ENCODE results near the gene ZNF579.
"Not testable (repeated sequence)": the region's sequence is repeated elsewhere in the genome, so short reads cannot be mapped to it uniquely, and the experiment has no call there.

ZNF579 gene

DNA sequence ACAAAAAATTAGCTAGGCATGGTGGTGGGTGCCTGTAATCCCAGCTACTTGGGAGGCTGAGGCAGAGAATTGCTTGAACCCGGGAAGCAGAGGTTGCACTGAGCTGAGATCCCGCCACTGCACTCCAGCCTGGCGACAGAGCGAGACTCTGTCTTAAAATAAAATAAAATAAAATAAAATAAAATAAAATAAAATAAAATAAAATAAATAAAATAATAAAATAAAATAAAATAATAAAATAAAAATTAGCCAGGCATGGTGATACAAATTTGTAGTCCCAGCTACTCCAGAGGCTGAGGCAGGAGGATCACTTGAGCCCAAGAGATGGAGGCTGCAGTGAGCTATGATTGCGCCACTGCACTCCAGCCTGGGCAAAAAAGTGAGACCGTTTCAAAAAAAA, 6.7 kb downstream of the ZNF579 start:
- not testable (repeated sequence) for H3K36me3 ChIP-seq (ENCODE audit: control insufficient read depth in 1 of 2, insufficient read depth in 2 of 2, low read length in 2 of 2); H3K9me3 ChIP-seq (ENCODE audit: control insufficient read depth in 1 of 2, low read length in 2 of 2); H3K4me1 ChIP-seq (ENCODE audit: control insufficient read depth in 1 of 2, insufficient read depth in 2 of 2, low read length in 2 of 2); H3K4me3 ChIP-seq (ENCODE audit: low read depth in 1 of 2, low read length in 2 of 2); H3K9ac ChIP-seq (ENCODE audit: low read depth in 1 of 2, low read length in 2 of 2); H3K27ac ChIP-seq (ENCODE audit: low read depth, low read length); H3K27me3 ChIP-seq (ENCODE audit: control insufficient read depth in 1 of 2, insufficient read depth in 2 of 2, low read length in 2 of 2)

DNA sequence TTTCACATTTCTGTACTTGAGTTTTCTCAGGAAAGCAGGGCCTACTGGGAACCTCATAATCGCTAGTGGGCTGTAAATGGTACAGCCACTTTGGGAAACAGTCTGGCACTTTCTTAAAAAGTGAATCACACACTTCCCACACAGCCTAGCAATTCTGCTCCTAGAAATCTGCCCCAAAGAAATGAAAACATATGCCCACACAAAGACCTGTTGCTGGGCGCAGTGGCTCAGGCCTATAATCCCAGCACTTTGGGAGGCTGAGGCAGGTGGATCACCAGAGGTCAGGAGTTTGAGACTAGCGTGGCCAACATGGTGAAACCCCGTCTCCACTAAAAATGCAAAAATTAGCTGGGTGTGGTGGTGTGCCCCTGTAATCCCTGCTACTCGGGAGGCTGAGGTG, 11.2 kb downstream of the ZNF579 start:
- not testable (repeated sequence) for H3K27ac ChIP-seq (ENCODE audit: low read depth, low read length); H3K9ac ChIP-seq (ENCODE audit: low read depth in 1 of 2, low read length in 2 of 2); H3K4me1 ChIP-seq (ENCODE audit: control insufficient read depth in 1 of 2, insufficient read depth in 2 of 2, low read length in 2 of 2); H3K9me3 ChIP-seq (ENCODE audit: control insufficient read depth in 1 of 2, low read length in 2 of 2); H3K4me3 ChIP-seq (ENCODE audit: low read depth in 1 of 2, low read length in 2 of 2); H3K27me3 ChIP-seq (ENCODE audit: control insufficient read depth in 1 of 2, insufficient read depth in 2 of 2, low read length in 2 of 2); H3K36me3 ChIP-seq (ENCODE audit: control insufficient read depth in 1 of 2, insufficient read depth in 2 of 2, low read length in 2 of 2)

DNA sequence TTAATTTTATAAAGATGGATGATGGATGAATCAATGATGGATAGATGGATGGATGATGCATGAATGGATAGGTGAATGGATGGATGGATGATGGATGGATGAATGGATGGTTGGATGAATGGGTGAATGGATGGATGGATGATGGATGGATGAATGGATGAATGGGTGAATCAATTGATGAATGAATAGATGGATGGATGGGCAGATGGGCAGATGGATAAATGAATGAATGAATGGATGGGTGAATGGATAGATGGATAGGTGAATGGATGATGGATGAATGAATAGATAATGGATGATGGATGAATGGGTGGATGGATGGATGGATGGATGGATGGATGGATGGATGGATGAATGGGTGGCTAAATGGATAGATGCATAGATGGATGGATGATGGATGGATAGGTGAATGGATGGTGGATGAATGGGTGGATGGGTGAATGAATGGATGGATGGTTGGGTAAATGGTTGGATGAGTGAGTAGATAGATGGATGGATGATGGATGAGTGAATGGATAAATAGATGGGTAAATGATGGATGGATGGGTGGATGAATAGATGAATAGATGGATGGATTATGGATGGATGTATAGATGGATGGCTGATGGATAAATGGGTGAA, 12.8 kb downstream of the ZNF579 start:
- no peaks in the 10 kb centered on the region for H3K9me3 ChIP-seq (ENCODE audit: control insufficient read depth in 1 of 2, low read length in 2 of 2)
- no peak overlapping the region for H3K9ac ChIP-seq (ENCODE audit: low read depth in 1 of 2, low read length in 2 of 2)
- no peaks in the 10 kb centered on the region for H3K36me3 ChIP-seq (ENCODE audit: control insufficient read depth in 1 of 2, insufficient read depth in 2 of 2, low read length in 2 of 2)
- peaks cover 0 to 9% of the 10 kb centered on the region in 2 donors for H3K27me3 ChIP-seq (ENCODE audit: control insufficient read depth in 1 of 2, insufficient read depth in 2 of 2, low read length in 2 of 2)
- H3K4me1 ChIP-seq (ENCODE audit: control insufficient read depth in 1 of 2, insufficient read depth in 2 of 2, low read length in 2 of 2), result peaks cover 0 to 4% of the 10 kb centered on the region in 2 donors
- H3K4me3 ChIP-seq (ENCODE audit: low read depth in 1 of 2, low read length in 2 of 2), result no peak overlapping the region
- no peak overlapping the region for H3K27ac ChIP-seq (ENCODE audit: low read depth, low read length)

DNA sequence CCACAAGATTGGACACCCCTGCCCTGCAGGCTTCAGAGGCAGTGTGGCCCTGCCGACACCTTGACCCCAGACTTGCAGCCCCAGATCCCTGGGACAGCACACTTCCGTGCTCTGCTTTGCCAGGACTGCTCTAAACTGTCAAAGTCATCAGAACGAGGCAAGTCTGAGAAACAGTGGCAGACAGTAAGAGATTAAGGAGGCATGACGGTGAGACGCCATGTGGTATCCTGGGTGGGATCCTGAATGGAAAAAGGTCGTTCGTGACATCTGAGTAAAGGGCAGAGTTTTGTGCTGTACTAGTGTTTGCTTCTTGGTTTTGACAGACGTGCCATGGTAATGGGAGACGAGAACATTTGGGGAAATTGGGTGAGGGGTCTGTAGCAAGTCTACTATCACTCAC, 13.8 kb downstream of the ZNF579 start:
- H3K27me3 ChIP-seq (ENCODE audit: control insufficient read depth in 1 of 2, insufficient read depth in 2 of 2, low read length in 2 of 2), result peaks cover 0 to 9% of the 10 kb centered on the region in 2 donors
- H3K4me3 ChIP-seq (ENCODE audit: low read depth in 1 of 2, low read length in 2 of 2), result no peak overlapping the region
- H3K27ac ChIP-seq (ENCODE audit: low read depth, low read length), result no peak overlapping the region
- H3K9me3 ChIP-seq (ENCODE audit: control insufficient read depth in 1 of 2, low read length in 2 of 2), result no peaks in the 10 kb centered on the region
- no peaks in the 10 kb centered on the region for H3K36me3 ChIP-seq (ENCODE audit: control insufficient read depth in 1 of 2, insufficient read depth in 2 of 2, low read length in 2 of 2)
- H3K4me1 ChIP-seq (ENCODE audit: control insufficient read depth in 1 of 2, insufficient read depth in 2 of 2, low read length in 2 of 2), result peaks cover 0 to 4% of the 10 kb centered on the region in 2 donors
- H3K9ac ChIP-seq (ENCODE audit: low read depth in 1 of 2, low read length in 2 of 2), result no peak overlapping the region

DNA sequence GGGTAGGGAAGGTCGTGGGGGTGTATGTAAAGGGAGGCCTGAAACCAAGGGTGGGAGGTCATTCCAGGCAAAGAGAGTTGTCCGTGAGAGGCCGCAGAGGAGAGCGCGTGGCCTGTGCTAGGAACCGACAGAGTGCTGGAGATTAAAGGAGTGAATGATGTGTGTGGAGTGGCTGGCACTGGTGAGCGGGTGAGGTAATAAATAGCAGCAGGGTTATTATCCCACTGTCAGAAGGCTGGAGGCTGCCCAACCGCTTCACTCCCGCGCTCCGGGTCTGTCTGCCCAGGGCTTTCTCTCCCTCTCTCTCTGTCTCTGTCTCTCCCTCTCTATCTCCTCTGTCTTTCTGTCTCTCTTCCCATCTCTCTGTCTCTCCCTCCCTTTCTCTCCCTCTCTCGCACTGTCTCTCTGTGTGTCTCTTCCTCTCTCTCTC, 17.4 kb downstream of the ZNF579 start:
- peaks cover 0 to 9% of the 10 kb centered on the region in 2 donors for H3K27me3 ChIP-seq (ENCODE audit: control insufficient read depth in 1 of 2, insufficient read depth in 2 of 2, low read length in 2 of 2)
- peaks cover 0 to 4% of the 10 kb centered on the region in 2 donors for H3K9me3 ChIP-seq (ENCODE audit: control insufficient read depth in 1 of 2, low read length in 2 of 2)
- peaks cover 0 to 4% of the 10 kb centered on the region in 2 donors for H3K4me1 ChIP-seq (ENCODE audit: control insufficient read depth in 1 of 2, insufficient read depth in 2 of 2, low read length in 2 of 2)
- no peak overlapping the region for H3K27ac ChIP-seq (ENCODE audit: low read depth, low read length)
- H3K4me3 ChIP-seq (ENCODE audit: low read depth in 1 of 2, low read length in 2 of 2), result no peak overlapping the region
- no peaks in the 10 kb centered on the region for H3K36me3 ChIP-seq (ENCODE audit: control insufficient read depth in 1 of 2, insufficient read depth in 2 of 2, low read length in 2 of 2)
- H3K9ac ChIP-seq (ENCODE audit: low read depth in 1 of 2, low read length in 2 of 2), result no peak overlapping the region

DNA sequence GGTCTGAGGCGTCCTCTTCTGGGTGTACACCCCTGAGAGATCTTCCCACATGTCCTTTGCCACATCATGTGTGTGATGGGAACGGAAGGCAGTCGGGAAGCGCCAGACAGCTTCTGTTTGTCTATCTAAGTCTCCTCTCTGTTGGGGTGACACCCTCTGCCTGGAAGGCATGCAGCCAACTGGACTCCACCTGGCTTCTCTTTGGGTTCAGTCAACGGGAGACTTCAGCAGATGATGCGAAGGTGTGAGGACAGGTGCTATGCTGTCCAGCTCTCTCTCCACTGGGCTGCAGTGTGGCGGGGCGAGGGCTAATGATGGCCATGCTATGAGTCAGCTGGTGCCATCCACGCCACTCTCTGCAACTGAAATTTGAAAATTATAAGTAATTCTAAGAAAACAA, 21.0 kb downstream of the ZNF579 start:
- H3K27ac ChIP-seq (ENCODE audit: low read depth, low read length), result no peak overlapping the region

DNA sequence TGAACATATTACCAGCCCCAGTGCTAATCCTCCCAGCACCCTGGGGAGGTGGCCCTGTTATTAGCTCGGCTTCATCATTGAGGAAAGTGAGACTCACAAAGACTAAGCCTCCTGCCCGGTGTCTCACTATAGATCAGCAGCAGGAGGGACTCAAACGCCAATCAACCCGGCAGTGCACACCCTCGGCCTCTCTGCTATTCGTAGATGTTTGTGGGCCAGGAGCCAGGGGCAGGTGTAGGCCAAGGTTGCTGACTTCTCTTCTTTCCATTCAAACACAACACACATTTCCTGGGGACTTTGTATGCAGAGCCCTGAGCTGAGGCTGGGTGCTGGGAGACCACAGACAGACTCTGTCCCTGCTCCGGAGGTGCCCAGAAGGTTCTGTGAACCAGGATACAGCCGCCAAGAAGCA, 25.9 kb downstream of the ZNF579 start:
- Histone ChIP-seq H3K9me3 (ENCODE audit: control insufficient read depth in 1 of 2, low read length in 2 of 2) (no peaks in the 10 kb centered on the region), H3K9ac (ENCODE audit: low read depth in 1 of 2, low read length in 2 of 2) (no peak overlapping the region), H3K4me1 (ENCODE audit: control insufficient read depth in 1 of 2, insufficient read depth in 2 of 2, low read length in 2 of 2) (peaks cover 4 to 9% of the 10 kb centered on the region in 2 donors), H3K36me3 (ENCODE audit: control insufficient read depth in 1 of 2, insufficient read depth in 2 of 2, low read length in 2 of 2) (no peaks in the 10 kb centered on the region), H3K4me3 (ENCODE audit: low read depth in 1 of 2, low read length in 2 of 2) (no peak overlapping the region), H3K27ac (ENCODE audit: low read depth, low read length) (no peak overlapping the region), H3K27me3 (ENCODE audit: control insufficient read depth in 1 of 2, insufficient read depth in 2 of 2, low read length in 2 of 2) (no peaks in the 10 kb centered on the region)

More for the DNA sequence above, 21.0 kb downstream of the ZNF579 start:
- Histone ChIP-seq H3K27me3 (ENCODE audit: control insufficient read depth in 1 of 2, insufficient read depth in 2 of 2, low read length in 2 of 2) (no peaks in the 10 kb centered on the region), H3K4me3 (ENCODE audit: low read depth in 1 of 2, low read length in 2 of 2) (no peak overlapping the region), H3K4me1 (ENCODE audit: control insufficient read depth in 1 of 2, insufficient read depth in 2 of 2, low read length in 2 of 2) (peaks cover 0 to 5% of the 10 kb centered on the region in 2 donors), H3K9me3 (ENCODE audit: control insufficient read depth in 1 of 2, low read length in 2 of 2) (peaks cover 0 to 4% of the 10 kb centered on the region in 2 donors), H3K9ac (ENCODE audit: low read depth in 1 of 2, low read length in 2 of 2) (no peak overlapping the region), H3K36me3 (ENCODE audit: control insufficient read depth in 1 of 2, insufficient read depth in 2 of 2, low read length in 2 of 2) (no peaks in the 10 kb centered on the region)

DNA sequence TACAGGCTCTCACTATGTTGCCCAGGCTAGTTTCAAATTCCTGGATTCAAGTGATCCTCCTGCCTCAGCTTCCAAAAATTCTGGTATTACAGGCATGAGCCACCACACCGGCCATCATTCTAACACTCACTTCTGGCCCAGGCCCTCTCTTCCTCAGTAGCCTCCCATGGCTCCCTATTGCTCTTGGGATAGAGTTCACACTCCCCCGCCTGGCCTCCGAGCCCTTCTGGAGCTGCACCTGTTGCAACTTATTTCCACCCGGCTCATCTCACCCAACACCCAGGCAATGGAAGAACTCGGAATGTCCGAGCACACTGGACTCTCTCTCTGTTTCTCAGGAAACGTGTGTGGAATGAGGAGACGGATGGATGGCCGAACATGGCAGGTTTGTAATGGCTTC, 26.3 kb downstream of the ZNF579 start:
- Histone ChIP-seq H3K4me3 (ENCODE audit: low read depth in 1 of 2, low read length in 2 of 2) (no peak overlapping the region), H3K36me3 (ENCODE audit: control insufficient read depth in 1 of 2, insufficient read depth in 2 of 2, low read length in 2 of 2) (no peaks in the 10 kb centered on the region), H3K4me1 (ENCODE audit: control insufficient read depth in 1 of 2, insufficient read depth in 2 of 2, low read length in 2 of 2) (peaks cover 8 to 9% of the 10 kb centered on the region in 2 donors), H3K27me3 (ENCODE audit: control insufficient read depth in 1 of 2, insufficient read depth in 2 of 2, low read length in 2 of 2) (no peaks in the 10 kb centered on the region), H3K9ac (ENCODE audit: low read depth in 1 of 2, low read length in 2 of 2) (no peak overlapping the region), H3K9me3 (ENCODE audit: control insufficient read depth in 1 of 2, low read length in 2 of 2) (no peaks in the 10 kb centered on the region), H3K27ac (ENCODE audit: low read depth, low read length) (no peak overlapping the region)

DNA sequence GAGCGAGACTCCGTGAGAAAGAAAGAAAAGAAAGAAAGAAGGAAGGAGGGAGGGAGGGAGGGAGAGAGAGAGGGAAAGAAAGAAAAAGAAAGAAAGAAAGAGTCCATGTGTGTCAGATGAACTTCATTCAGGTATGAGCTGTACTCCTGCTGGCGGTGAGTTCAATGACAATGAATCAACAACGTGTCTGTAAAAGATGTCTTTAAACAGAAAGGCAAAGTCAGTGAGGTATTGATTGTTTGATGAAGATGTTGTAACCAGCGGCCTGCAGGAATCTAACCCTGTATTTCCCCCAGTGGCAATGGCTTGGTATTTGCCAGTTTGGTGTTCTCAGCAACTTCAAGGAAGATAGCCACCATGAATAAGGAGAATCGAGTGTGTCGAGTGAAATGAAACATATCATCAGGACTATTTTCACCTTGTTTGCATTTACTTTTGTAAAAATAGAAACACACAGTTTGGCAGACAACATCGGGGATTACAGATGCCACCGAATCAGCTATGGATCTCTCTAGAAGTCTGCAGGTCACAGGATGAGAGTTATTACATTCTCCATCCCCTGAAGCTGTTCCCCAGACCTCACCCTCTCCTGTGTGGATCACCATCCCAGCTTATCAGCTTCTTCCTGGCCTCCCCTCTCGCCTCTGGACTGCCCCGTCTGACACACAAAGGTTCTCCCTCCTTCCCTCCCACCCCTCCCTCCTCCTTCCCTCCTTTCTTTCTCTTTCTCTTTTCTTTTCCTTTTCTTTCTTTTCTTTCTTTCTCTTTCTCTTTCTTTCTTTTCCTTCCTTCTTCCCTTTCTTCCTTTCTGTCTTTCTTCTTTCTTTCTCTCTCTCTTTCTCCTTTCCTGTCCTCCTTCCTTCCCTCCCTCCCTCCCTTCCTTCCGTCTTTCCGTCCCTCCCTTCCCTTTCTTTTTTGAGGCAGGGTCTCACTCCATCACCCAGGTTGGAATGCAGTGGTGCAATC, 27.1 kb downstream of the ZNF579 start:
- Histone ChIP-seq H3K4me1 (ENCODE audit: control insufficient read depth in 1 of 2, insufficient read depth in 2 of 2, low read length in 2 of 2) (peaks cover 8 to 9% of the 10 kb centered on the region in 2 donors), H3K4me3 (ENCODE audit: low read depth in 1 of 2, low read length in 2 of 2) (no peak overlapping the region), H3K36me3 (ENCODE audit: control insufficient read depth in 1 of 2, insufficient read depth in 2 of 2, low read length in 2 of 2) (no peaks in the 10 kb centered on the region), H3K27ac (ENCODE audit: low read depth, low read length) (no peak overlapping the region), H3K9ac (ENCODE audit: low read depth in 1 of 2, low read length in 2 of 2) (no peak overlapping the region), H3K27me3 (ENCODE audit: control insufficient read depth in 1 of 2, insufficient read depth in 2 of 2, low read length in 2 of 2) (no peaks in the 10 kb centered on the region), H3K9me3 (ENCODE audit: control insufficient read depth in 1 of 2, low read length in 2 of 2) (no peaks in the 10 kb centered on the region)

DNA sequence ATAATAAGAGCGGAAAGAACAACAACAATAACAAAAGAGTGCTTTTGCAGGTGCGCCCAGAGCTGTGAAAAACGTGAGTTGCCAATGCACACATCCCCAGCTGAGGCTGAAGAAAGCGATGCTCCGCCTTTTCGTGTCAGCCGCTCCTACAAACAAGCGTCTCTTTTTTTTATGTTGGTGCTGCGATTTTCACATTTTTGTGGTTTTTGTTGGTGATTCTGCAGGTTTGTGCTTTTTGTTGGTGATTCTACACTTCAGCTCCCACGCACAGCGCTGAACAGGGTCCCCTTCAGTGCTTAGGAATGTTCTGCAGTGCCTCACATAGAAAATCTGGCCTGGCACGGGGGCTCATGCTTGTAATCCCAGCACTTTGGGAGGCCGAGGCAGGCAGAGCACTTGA, 28.0 kb downstream of the ZNF579 start:
- H3K27ac ChIP-seq (ENCODE audit: low read depth, low read length), result no peak overlapping the region
- no peak overlapping the region for H3K4me3 ChIP-seq (ENCODE audit: low read depth in 1 of 2, low read length in 2 of 2)
- H3K36me3 ChIP-seq (ENCODE audit: control insufficient read depth in 1 of 2, insufficient read depth in 2 of 2, low read length in 2 of 2), result no peaks in the 10 kb centered on the region
- H3K27me3 ChIP-seq (ENCODE audit: control insufficient read depth in 1 of 2, insufficient read depth in 2 of 2, low read length in 2 of 2), result no peaks in the 10 kb centered on the region
- H3K9me3 ChIP-seq (ENCODE audit: control insufficient read depth in 1 of 2, low read length in 2 of 2), result no peaks in the 10 kb centered on the region
- H3K9ac ChIP-seq (ENCODE audit: low read depth in 1 of 2, low read length in 2 of 2), result no peak overlapping the region
- H3K4me1 ChIP-seq (ENCODE audit: control insufficient read depth in 1 of 2, insufficient read depth in 2 of 2, low read length in 2 of 2), result peaks cover 8 to 9% of the 10 kb centered on the region in 2 donors

Data from duodenal mucosa (tissue), 2 donors.